Transverse colon (tissue), 4 donors: ENCODE measurements around the gene ZG16B. TPM values are rescaled to one million over a fixed set of nuclear protein-coding genes. Genes with fewer than 3 reads are reported as not detected.

Experiments
- DNase-seq: peaks from one replicate; pipeline ENCODE4 v3.0.0-alpha.2; 2019
- H3K27ac ChIP-seq, 4 donors: fragments of 200-600 bp; sonication (generic); 2 replicates each; pipeline ENCODE4 v1.5.1; 2016 to 2018; ENCODE audit warnings: inconsistent platforms in 4 of 4
- H3K27me3 ChIP-seq: fragments of 200-600 bp; sonication (generic); 2 replicates; pipeline ENCODE4 v1.5.1; 2017; ENCODE audit warnings: inconsistent platforms
- H3K36me3 ChIP-seq, 4 donors: fragments of 200-600 bp; sonication (generic); 2 replicates each; pipeline ENCODE4 v1.5.1; 2017 to 2019; ENCODE audit warnings: inconsistent platforms in 4 of 4
- H3K4me1 ChIP-seq, 4 donors: fragments of 200-600 bp; sonication (generic); 2 replicates each; pipeline ENCODE4 v1.5.1; 2017 to 2020; ENCODE audit warnings: inconsistent platforms in 4 of 4
- H3K4me3 ChIP-seq, 4 donors: fragments of 200-600 bp; sonication (generic); 1 replicate in 1 of 4; 2 replicates in 3 of 4; pipeline versions ENCODE4 v1.5.1 to v1.6.1; 2017 to 2019; ENCODE audit warnings: inconsistent platforms in 4 of 4
- H3K9me3 ChIP-seq, 2 donors: fragments of 200-600 bp; sonication (generic); 2 replicates each; pipeline ENCODE4 v1.5.1; 2017 to 2019; ENCODE audit warnings: inconsistent platforms in 2 of 2
- CTCF ChIP-seq, 5 experiments: fragments of 200-600 bp in 3 of 5; fragments of 450-650 bp in 2 of 5; sonication (generic) in 3 of 5; IDR thresholded peaks; 1 replicate in 2 of 5; 2 replicates in 3 of 5; pipeline ENCODE4 v1.5.1; 2016 to 2017; ENCODE audit warnings: antibody characterized with exemption in 5 of 5, inconsistent platforms in 3 of 5, mild to moderate bottlenecking in 2 of 5, moderate library complexity in 1 of 5
- EP300 ChIP-seq: sonication (generic); formaldehyde crosslinking; IDR thresholded peaks from one replicate; pipeline ENCODE4 v1.6.1; 2017; ENCODE audit warnings: antibody characterized with exemption, low read depth
- POLR2A ChIP-seq: fragments of 450-650 bp; IDR thresholded peaks from one replicate; pipeline ENCODE4 v1.6.1; 2016; ENCODE audit warnings: antibody characterized with exemption, mild to moderate bottlenecking, moderate library complexity
- POLR2AphosphoS5 ChIP-seq, 3 donors: sonication (generic); formaldehyde crosslinking; IDR thresholded peaks; one replicate each; pipeline ENCODE4 v1.6.1; 2016; ENCODE audit warnings: antibody characterized with exemption in 3 of 3
- WGBS, 2 donors: methylation state at CpG; one replicate each; pipeline ENCODE4 v1.1.5; 2018; ENCODE audit warnings: low coverage in 1 of 2; 5-methylcytosine and 5-hydroxymethylcytosine counted together
- in situ Hi-C, 4 donors: fragments of 200-750 bp; cut with MboI; loops; one replicate each; pipeline versions ENCODE4 v1.15.0 to v1.15.1; 2017; ENCODE audit warnings: low sequenced_read_pairs in 3 of 4, low pct_ligation_motif_present in 1 of 4, low pct_unique_long_range_greater_than_20kb in 1 of 4
- intact Hi-C: fragments of 100-400 bp; cut with DNase I; formaldehyde crosslinking; loops from one replicate; pipeline ENCODE4 v1.15.1; 2023; ENCODE audit warnings: low total_unique reads
- total RNA-seq, 4 donors: library from RNA; depleted of rRNA; stranded (reverse); fragments of >200 nt; gene quantifications; one replicate each; pipeline ENCODE4 v1.1.0, GENCODE V29; 2016

Gene ZG16B
- 10 to 100 TPM in 2 of 4 donors, 1 to 10 TPM in 1, not detected in 1; 5.2 to 28.3 (median 15.9) TPM for total RNA-seq

GRCh38 chr16:2829501-2830354 is at the start of gene ZG16B:
Gene ZG16B (plus strand): TSS chr16:2830303. CDS start chr16:2830442, 139 bp downstream.
- no peak for TF ChIP-seq EP300
- no peak for TF ChIP-seq POLR2A
- no peak for TF ChIP-seq POLR2AphosphoS5 (IDR thresholded peaks at IDR 0.05)
- no peak for TF ChIP-seq CTCF (IDR thresholded peaks at IDR 0.05)
- Histone ChIP-seq H3K27me3 (peaks cover 8% of the 10 kb centered on the region), H3K4me3 (no peak within 1 kb of the TSS), H3K36me3 (no peaks in the 10 kb centered on the region), H3K27ac (peak within 1 kb of the TSS in 3 of 4 donors; percentile 41 to 78 (median 75)), H3K4me1 (peaks cover 0 to 15% (median 9%) of the 10 kb centered on the region in 4 donors), H3K9me3 (no peaks in the 10 kb centered on the region)
- intact Hi-C loops, result no loop called here
- 50% methylated on average over 21 of the region's 32 CpGs; no CpG with 5 or more reads in 1 of the 2 donors for WGBS, 2 donors
- DNase-seq, result peak; percentile 65
- in situ Hi-C loops, result no loop called here

GRCh38 chr16:2782583-2783351 is 47.3 kb upstream of the ZG16B start:
- peak; percentile 4 for DNase-seq
- no peak for TF ChIP-seq CTCF (IDR thresholded peaks at IDR 0.05)
- no peak for TF ChIP-seq POLR2A
- TF ChIP-seq POLR2AphosphoS5 (IDR thresholded peaks at IDR 0.05), result no peak
- TF ChIP-seq EP300, result no peak
- H3K9me3 ChIP-seq, result no peaks in the 10 kb centered on the region
- H3K36me3 ChIP-seq, result no peaks in the 10 kb centered on the region
- no peak overlapping the region for H3K27ac ChIP-seq
- intact Hi-C loops, result no loop called here
- no peak overlapping the region for H3K4me3 ChIP-seq
- H3K4me1 ChIP-seq, result peaks cover 15 to 23% (median 20%) of the 10 kb centered on the region in 4 donors
- in situ Hi-C loops, result no loop called here
- H3K27me3 ChIP-seq, result peaks cover 29% of the 10 kb centered on the region
- 83% methylated on average over 20 of the region's 20 CpGs; no CpG with 5 or more reads in 1 of the 2 donors for WGBS, 2 donors

- H3K4me3 ChIP-seq, result no peak overlapping the region
- H3K4me1 ChIP-seq, result peaks cover 9 to 16% (median 12%) of the 10 kb centered on the region in 4 donors
- no peak for DNase-seq
- no peak overlapping the region for H3K27ac ChIP-seq
- WGBS, 2 donors, result 91% methylated on average over 15 of the region's 15 CpGs; no CpG with 5 or more reads in 1 of the 2 donors
- no peaks in the 10 kb centered on the region for H3K36me3 ChIP-seq
- TF ChIP-seq POLR2AphosphoS5 (IDR thresholded peaks at IDR 0.05), result no peak
- no peak for TF ChIP-seq EP300
- no peak for TF ChIP-seq CTCF (IDR thresholded peaks at IDR 0.05)
- TF ChIP-seq POLR2A, result no peak
- intact Hi-C loops (no loop called here), in situ Hi-C loops (no loop called here)
- peaks cover 37% of the 10 kb centered on the region for H3K27me3 ChIP-seq
- no peaks in the 10 kb centered on the region for H3K9me3 ChIP-seq
These were observed 46.3 kb upstream of the ZG16B start for GRCh38 chr16:2783581-2784357.
